Measurements from ENCODE around the gene MYO5B.

Gene MYO5B

GRCh38 chr18:50011813-50012435 is 183.0 kb downstream of the MYO5B start:
- TF ChIP-seq CTCF (IDR thresholded peaks at IDR 0.05), result no peak

GRCh38 chr18:50009773-50010335 is 185.1 kb downstream of the MYO5B start:
- peak; percentile 75 for TF ChIP-seq CTCF (IDR thresholded peaks at IDR 0.05)

GRCh38 chr18:50008306-50008705 is 186.6 kb downstream of the MYO5B start:
- TF ChIP-seq CTCF (IDR thresholded peaks at IDR 0.05), result no peak

- TF ChIP-seq CTCF (IDR thresholded peaks at IDR 0.05), result no peak
Measured at GRCh38 chr18:50006470-50007046, 188.4 kb downstream of the MYO5B start.

- TF ChIP-seq CTCF (IDR thresholded peaks at IDR 0.05), result no peak
Measured at GRCh38 chr18:50004013-50004412, 190.9 kb downstream of the MYO5B start.

- TF ChIP-seq CTCF (IDR thresholded peaks at IDR 0.05), result no peak
Measured at GRCh38 chr18:50002781-50003180, 192.2 kb downstream of the MYO5B start.

GRCh38 chr18:50000227-50000626 is 194.7 kb downstream of the MYO5B start:
- no peak for TF ChIP-seq CTCF (IDR thresholded peaks at IDR 0.05)

Measured in LNCAP (cell line).